Bronchial epithelial cell (primary cell): Measurements from ENCODE around the gene SLCO3A1. TPM values are rescaled to one million over a fixed set of nuclear protein-coding genes. Genes with fewer than 3 reads are reported as not detected.

Experiments used
- DNase-seq: peaks from one replicate; pipeline ENCODE4 v3.0.0-alpha.2; 2010; ENCODE audit warnings: low read depth
- FAIRE-seq: peaks from 2 replicates; lab custom pipeline; 2011; peaks lifted over from hg19 to GRCh38; lab: Jason Lieb, UNC
- H3K27me3 ChIP-seq: 2 replicates; pipeline ENCODE4 v1.5.1; 2011; ENCODE audit warnings: low read length; ENCODE audit not compliant: control insufficient read depth, insufficient read depth
- H3K36me3 ChIP-seq: 2 replicates; pipeline ENCODE4 v1.5.1; 2011; ENCODE audit warnings: low read length; ENCODE audit not compliant: control insufficient read depth, insufficient read depth
- H3K4me3 ChIP-seq: 2 replicates; pipeline ENCODE4 v1.5.1; 2011; ENCODE audit warnings: mild to moderate bottlenecking, low read depth, low read length, control low read depth
- total RNA-seq: library from RNA; depleted of rRNA; stranded (reverse); fragments of >200 nt; gene quantifications from 2 replicates; pipeline ENCODE4 v1.2.1, GENCODE V29; 2014
- TF ChIP-seq, protein P1 (sequence below): IDR thresholded peaks from 2 replicates; pipeline ENCODE4 v1.5.1; 2011; ENCODE audit warnings: mild to moderate bottlenecking, moderate library complexity, low read length, control low read depth, inconsistent platforms; ENCODE audit not compliant: insufficient read depth, severe bottlenecking

SLCO3A1 gene
- total RNA-seq, 1 donor from 2014 or later = 4.5 TPM

DNA sequence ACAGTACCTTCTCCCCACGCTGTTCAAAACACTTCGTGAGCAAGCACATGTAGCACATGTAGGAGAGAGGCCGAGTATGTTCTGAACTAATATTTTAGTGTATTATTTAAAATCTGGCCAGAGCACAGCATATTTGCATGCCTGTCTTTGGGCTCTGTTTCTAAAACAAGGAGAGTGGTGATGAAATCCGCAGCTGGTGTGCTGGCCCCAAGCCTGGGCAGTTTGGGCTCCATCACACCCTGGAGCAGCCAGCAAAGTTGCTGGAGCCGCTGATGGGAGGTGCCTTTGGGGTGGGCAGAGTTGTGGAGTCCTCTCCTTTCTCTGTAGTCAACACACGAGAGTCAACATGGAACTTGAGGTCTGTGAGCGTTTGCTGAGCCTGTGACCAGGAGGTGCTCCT, 116.6 kb downstream of the SLCO3A1 start:
- Histone ChIP-seq H3K36me3 (no peaks in the 10 kb centered on the region), H3K4me3 (no peak overlapping the region), H3K27me3 (no peaks in the 10 kb centered on the region)
- no peak for FAIRE-seq
- no peak for DNase-seq
- TF ChIP-seq, protein P1, sequence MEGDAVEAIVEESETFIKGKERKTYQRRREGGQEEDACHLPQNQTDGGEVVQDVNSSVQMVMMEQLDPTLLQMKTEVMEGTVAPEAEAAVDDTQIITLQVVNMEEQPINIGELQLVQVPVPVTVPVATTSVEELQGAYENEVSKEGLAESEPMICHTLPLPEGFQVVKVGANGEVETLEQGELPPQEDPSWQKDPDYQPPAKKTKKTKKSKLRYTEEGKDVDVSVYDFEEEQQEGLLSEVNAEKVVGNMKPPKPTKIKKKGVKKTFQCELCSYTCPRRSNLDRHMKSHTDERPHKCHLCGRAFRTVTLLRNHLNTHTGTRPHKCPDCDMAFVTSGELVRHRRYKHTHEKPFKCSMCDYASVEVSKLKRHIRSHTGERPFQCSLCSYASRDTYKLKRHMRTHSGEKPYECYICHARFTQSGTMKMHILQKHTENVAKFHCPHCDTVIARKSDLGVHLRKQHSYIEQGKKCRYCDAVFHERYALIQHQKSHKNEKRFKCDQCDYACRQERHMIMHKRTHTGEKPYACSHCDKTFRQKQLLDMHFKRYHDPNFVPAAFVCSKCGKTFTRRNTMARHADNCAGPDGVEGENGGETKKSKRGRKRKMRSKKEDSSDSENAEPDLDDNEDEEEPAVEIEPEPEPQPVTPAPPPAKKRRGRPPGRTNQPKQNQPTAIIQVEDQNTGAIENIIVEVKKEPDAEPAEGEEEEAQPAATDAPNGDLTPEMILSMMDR = no peak

DNA sequence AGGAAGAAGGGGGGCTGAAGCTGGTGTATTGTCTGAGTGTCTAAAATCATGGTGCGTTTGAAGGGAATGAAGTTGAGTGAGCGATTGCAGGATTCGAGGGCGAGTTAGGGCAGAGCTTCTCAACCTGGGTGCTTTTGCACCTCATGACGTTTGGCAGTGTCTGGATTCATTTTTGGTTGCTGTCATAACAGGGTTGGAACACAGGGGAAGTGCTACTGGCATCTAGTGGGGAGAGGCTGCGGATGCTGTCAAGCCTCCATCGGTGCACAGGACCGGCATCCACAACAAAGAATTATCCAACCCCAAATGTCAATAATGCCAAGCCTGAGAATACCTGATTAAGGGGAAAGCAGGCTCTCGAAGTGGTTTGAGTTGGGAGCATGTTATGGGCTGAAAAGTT, 120.0 kb downstream of the SLCO3A1 start:
- H3K27me3 ChIP-seq = no peaks in the 10 kb centered on the region
- TF ChIP-seq, protein P1 = peak; percentile 61
- FAIRE-seq = peak; percentile 95
- H3K4me3 ChIP-seq = no peak overlapping the region
- peak; percentile 79 for DNase-seq
- no peaks in the 10 kb centered on the region for H3K36me3 ChIP-seq

DNA sequence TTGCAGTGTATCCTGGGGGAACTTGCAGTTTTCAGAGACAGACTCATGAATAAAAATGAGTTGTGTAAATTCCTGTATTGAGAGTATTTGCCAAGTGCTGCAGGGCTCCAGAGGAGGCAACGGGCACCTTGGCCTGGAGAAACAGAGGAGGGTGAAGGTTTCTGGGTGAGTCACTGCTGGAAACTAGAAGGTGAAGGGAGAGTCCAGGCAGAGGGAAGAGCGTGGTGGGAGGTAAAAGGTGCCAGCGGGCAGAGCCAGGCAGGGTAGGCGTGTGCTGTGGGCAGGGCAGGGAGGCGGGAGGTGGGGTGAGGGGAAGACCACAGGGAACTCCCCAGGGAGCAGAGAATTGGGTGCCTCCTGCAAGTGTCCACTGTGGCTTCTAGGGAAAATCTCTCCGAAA, 120.8 kb downstream of the SLCO3A1 start:
- no peak overlapping the region for H3K4me3 ChIP-seq
- H3K36me3 ChIP-seq = no peaks in the 10 kb centered on the region
- TF ChIP-seq, protein P1 = no peak
- peak; percentile 71 for DNase-seq
- no peaks in the 10 kb centered on the region for H3K27me3 ChIP-seq
- no peak for FAIRE-seq

GRCh38 chr15:91975241-91975978, 121.9 kb downstream of the SLCO3A1 start:
- H3K4me3 ChIP-seq = no peak overlapping the region
- no peaks in the 10 kb centered on the region for H3K27me3 ChIP-seq
- H3K36me3 ChIP-seq = no peaks in the 10 kb centered on the region
- TF ChIP-seq, protein P1 = no peak
- DNase-seq (no peak), FAIRE-seq (peak; percentile 73)

DNA sequence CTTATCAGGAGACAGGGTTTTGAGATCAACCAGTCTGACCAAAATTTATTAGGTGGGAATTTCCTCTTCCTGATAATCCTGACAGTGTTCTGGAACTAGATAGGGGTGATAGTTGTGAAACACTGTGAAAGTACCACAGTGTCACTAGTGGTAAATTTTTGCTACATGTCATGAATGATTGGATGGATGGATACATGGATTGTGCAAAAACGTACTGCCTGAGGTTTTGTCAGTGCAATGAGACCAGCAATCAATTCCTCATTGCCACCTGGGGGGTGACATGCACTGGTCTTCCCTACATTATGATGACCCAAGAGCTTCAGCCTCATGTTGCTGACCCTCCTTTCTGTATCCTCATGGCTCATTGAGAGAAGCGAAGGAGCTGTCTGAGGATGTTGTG, 123.5 kb downstream of the SLCO3A1 start:
- DNase-seq (no peak), FAIRE-seq (no peak)
- Histone ChIP-seq H3K4me3 (no peak overlapping the region), H3K27me3 (no peaks in the 10 kb centered on the region), H3K36me3 (no peaks in the 10 kb centered on the region)
- TF ChIP-seq, protein P1 = no peak
